ENCODE measurements around the gene ADPRM. TPM values are rescaled to one million over a fixed set of nuclear protein-coding genes. Genes with fewer than 3 reads are reported as not detected.

ADPRM gene
- total and polyA plus RNA-seq, 2 donors from 2014 or later, result 9.2 to 9.6 TPM

DNA sequence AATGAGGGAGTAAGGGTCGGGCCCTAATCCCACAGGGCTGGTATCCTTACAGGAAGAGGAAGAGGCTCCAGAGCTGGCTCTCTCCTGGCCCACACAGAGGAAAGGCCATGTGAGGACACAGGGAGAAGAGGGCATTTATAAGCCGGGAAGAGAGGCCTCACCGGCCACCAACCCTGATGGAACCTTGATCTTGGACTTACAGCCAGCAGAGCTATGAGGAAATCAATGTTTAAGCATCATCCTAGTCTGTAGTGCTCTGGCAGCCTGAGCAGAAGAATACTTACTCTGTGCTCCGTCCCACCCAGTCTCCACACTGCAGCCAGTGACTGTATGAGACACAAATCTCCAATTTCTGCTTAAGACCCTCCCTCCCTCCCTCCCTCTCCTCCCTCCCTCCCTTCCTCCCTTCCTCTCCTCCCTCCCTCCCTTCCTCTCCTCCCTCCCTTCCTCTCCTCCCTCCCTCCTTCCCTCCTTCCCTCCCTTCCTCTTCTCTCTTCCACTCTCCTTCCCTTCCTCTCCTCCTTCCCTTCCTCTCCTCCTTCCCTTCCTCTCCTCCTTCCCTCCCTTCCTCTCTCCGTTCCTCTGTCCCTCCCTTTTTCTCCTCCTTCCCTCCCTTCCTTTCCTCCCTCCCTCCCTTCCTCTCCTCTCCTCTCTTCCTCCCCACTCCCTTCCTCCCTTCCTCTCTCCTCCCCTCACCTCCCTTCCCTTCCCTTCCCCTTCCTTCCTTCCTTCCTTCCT is 41.3 kb downstream of the ADPRM start:
- H3K9me3 ChIP-seq (ENCODE audit: control insufficient read depth in 2 of 3, insufficient read depth in 1 of 3, low read length in 3 of 3), result no peaks in the 10 kb centered on the region
- H3K27ac ChIP-seq (ENCODE audit: low read depth in 2 of 2, low read length in 2 of 2), result no peak overlapping the region
- peaks cover 0 to 3% (median 0%) of the 10 kb centered on the region in 3 donors for H3K4me1 ChIP-seq (ENCODE audit: control insufficient read depth in 2 of 3, insufficient read depth in 2 of 3, low read depth in 1 of 3, low read length in 3 of 3)
- H3K36me3 ChIP-seq (ENCODE audit: control insufficient read depth in 2 of 3, insufficient read depth in 3 of 3, low read length in 3 of 3), result no peaks in the 10 kb centered on the region
- FAIRE-seq, result no peak
- H3K9ac ChIP-seq (ENCODE audit: low read length in 3 of 3), result no peak overlapping the region
- no peaks in the 10 kb centered on the region for H3K27me3 ChIP-seq (ENCODE audit: control insufficient read depth, insufficient read depth, low read length)
- intact Hi-C loops (cut with DNase I), result no loop called here
- TF ChIP-seq, protein P1, sequence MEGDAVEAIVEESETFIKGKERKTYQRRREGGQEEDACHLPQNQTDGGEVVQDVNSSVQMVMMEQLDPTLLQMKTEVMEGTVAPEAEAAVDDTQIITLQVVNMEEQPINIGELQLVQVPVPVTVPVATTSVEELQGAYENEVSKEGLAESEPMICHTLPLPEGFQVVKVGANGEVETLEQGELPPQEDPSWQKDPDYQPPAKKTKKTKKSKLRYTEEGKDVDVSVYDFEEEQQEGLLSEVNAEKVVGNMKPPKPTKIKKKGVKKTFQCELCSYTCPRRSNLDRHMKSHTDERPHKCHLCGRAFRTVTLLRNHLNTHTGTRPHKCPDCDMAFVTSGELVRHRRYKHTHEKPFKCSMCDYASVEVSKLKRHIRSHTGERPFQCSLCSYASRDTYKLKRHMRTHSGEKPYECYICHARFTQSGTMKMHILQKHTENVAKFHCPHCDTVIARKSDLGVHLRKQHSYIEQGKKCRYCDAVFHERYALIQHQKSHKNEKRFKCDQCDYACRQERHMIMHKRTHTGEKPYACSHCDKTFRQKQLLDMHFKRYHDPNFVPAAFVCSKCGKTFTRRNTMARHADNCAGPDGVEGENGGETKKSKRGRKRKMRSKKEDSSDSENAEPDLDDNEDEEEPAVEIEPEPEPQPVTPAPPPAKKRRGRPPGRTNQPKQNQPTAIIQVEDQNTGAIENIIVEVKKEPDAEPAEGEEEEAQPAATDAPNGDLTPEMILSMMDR (IDR thresholded peaks at IDR 0.05; ENCODE audit: borderline replicate concordance, extremely low read depth, insufficient read depth), result no peak
- peak in 1 of 5 donors; percentile 52 for DNase-seq
- H3K4me3 ChIP-seq (ENCODE audit: low read length in 3 of 3), result no peak overlapping the region

DNA sequence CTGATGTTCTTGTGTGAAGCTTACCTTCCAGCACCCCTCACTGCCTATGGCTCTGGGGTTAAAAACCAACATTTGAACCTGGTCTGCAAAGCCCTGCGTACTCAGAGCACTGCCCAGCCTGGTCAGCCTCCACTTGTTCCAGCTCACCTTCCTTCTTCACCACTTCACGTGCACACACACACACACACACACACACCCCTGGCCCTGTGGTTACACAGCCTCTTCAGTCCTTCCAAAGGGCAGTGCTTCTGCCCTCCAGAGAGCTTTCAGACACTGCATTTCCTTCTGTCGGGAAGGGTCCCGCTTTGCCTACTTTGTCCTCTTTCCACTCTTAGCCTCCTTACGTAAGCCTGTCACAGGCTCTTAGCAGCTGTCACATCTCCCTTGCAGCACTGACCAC is 42.0 kb downstream of the ADPRM start:
- Histone ChIP-seq H3K9ac (ENCODE audit: low read length in 3 of 3) (no peak overlapping the region), H3K4me1 (ENCODE audit: control insufficient read depth in 2 of 3, insufficient read depth in 2 of 3, low read depth in 1 of 3, low read length in 3 of 3) (peaks cover 0 to 3% (median 0%) of the 10 kb centered on the region in 3 donors), H3K27me3 (ENCODE audit: control insufficient read depth, insufficient read depth, low read length) (no peaks in the 10 kb centered on the region), H3K9me3 (ENCODE audit: control insufficient read depth in 2 of 3, insufficient read depth in 1 of 3, low read length in 3 of 3) (no peaks in the 10 kb centered on the region), H3K36me3 (ENCODE audit: control insufficient read depth in 2 of 3, insufficient read depth in 3 of 3, low read length in 3 of 3) (no peaks in the 10 kb centered on the region), H3K4me3 (ENCODE audit: low read length in 3 of 3) (no peak overlapping the region), H3K27ac (ENCODE audit: low read depth in 2 of 2, low read length in 2 of 2) (no peak overlapping the region)
- intact Hi-C loops (cut with DNase I), result no loop called here
- TF ChIP-seq, protein P1 (IDR thresholded peaks at IDR 0.05; ENCODE audit: borderline replicate concordance, extremely low read depth, insufficient read depth), result no peak
- DNase-seq (no peak), FAIRE-seq (no peak)

DNA sequence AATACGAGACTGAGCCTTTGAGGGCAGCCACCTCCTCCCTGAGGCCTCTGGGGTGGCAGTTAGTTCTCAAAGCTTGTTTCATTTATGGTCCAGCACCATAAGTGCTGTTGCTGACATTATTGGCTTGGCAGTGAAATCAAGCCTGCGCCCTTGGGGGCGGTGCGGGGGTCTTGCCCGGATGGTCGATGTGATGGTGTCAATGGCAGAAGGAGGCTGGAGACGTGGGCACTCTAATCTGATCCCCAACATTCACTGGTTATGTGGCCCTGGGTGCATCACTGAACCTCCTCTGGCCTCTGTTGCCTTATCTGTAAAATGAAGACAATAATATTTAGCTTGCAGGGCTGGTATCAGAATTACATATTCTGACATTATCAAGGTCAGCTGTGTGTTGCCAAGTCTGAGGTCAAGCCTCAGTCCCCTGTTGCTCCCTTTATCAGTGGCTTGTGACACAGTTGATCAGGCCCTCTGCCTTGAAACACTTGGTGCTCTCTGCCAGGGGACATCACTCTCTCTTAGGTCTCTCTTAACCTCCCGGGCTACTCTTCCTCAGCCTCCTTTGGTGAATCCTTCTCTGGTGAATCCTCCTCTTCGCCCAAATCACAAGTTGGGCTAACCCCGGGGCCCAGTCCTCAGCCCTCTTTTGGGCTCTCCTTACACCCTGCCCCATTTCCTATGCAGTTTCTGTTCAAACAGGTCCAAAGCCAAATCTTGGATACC is 44.2 kb downstream of the ADPRM start:
- H3K4me1 ChIP-seq (ENCODE audit: control insufficient read depth in 2 of 3, insufficient read depth in 2 of 3, low read depth in 1 of 3, low read length in 3 of 3), result peaks cover 0 to 3% (median 0%) of the 10 kb centered on the region in 3 donors
- TF ChIP-seq, protein P1 (IDR thresholded peaks at IDR 0.05; ENCODE audit: borderline replicate concordance, extremely low read depth, insufficient read depth), result no peak
- H3K4me3 ChIP-seq (ENCODE audit: low read length in 3 of 3), result no peak overlapping the region
- no peak overlapping the region for H3K9ac ChIP-seq (ENCODE audit: low read length in 3 of 3)
- no peaks in the 10 kb centered on the region for H3K9me3 ChIP-seq (ENCODE audit: control insufficient read depth in 2 of 3, insufficient read depth in 1 of 3, low read length in 3 of 3)
- no peak overlapping the region for H3K27ac ChIP-seq (ENCODE audit: low read depth in 2 of 2, low read length in 2 of 2)
- intact Hi-C loops (cut with DNase I), result loop anchor here (10.0 kb wide), 1 partner anchor 93 kb away; the partner anchor contains the start of gene PIRT
- H3K27me3 ChIP-seq (ENCODE audit: control insufficient read depth, insufficient read depth, low read length), result no peaks in the 10 kb centered on the region
- DNase-seq, result no peak
- no peaks in the 10 kb centered on the region for H3K36me3 ChIP-seq (ENCODE audit: control insufficient read depth in 2 of 3, insufficient read depth in 3 of 3, low read length in 3 of 3)
- no peak for FAIRE-seq
